Heart left ventricle (tissue), 13 donors: ENCODE data around the gene DBN1.

Source experiments
- CTCF ChIP-seq, 12 donors: fragments of 200-600 bp; sonication (generic) in 4 of 12; IDR thresholded peaks; one replicate each; pipeline versions ENCODE4 v1.5.0 to v1.8.0; 2018 to 2022; ENCODE audit warnings: antibody characterized with exemption in 12 of 12, mild to moderate bottlenecking in 5 of 12
- POLR2A ChIP-seq, 2 donors: fragments of 450-650 bp; IDR thresholded peaks; one replicate each; pipeline ENCODE4 v1.6.1; 2017; ENCODE audit warnings: antibody characterized with exemption in 2 of 2, mild to moderate bottlenecking in 2 of 2, moderate library complexity in 2 of 2
- donor health status: ischemic (EF 13 %, LVEDD 7.1; RV severe dilation, severe dysfunction).
- donor health status: DM: no; HTN: yes; CAD: no.
- donor health status: DM: no; HTN: no; CAD: no.
- donor health status: ischemic (EF 25% LVEDD 6.9; RV normal size, moderate dysfunction).
- donor health status: ischemic (EF 25% LVEDD 5.7; RV mildly dilated, moderate dysfunction).
- donor health status: ischemic (EF 35%, LVEDD 5.7; RV mildly dilated, moderate dysfunction).
- donor health status: nonischemic (EF 11% LVEDD 7.7; RV severe dilation, severe dysfunction).
- donor health status: DM: yes; HTN: yes; CAD: no.
- donor health status: PGD.
- donor health status: ischemic (EF 29% LVEDD 5.4; RV normal size, mild dysfunction).
- donor health status: nonischemic (EF 23%, LVEDD 6.1; RV moderate dilation, normal function).

DNA sequence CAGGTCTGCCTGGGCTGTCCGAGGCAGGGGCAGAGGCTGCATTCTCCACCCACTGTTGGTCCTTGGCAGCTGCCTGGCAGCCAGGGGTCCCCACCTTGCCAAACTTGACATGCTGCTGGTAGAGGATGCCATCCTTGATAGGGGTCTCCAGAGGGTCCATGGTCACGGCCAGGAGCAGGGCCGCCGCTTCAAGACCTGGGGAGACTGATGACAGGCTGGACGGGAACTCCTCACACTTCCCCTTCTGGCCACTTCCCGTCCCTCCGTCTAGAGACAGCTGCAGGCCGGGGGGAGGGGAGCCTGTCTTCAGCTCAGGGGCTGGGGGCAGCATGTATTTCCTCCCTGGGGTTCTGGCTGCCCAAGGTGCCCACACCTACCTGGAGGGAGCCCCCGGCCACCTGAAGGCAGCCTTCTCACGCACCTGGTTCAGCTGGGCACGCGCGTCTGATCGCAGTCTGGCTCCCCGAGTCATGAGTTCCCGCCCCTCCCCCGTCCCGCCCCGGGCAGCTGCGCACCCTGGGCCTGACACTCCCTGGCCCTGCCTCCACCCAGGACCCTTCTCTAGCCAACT, 36.0 kb upstream of the DBN1 start, which contains the start of gene DOK3:
- TF ChIP-seq CTCF (IDR thresholded peaks at IDR 0.05): no peak
- TF ChIP-seq POLR2A (IDR thresholded peaks at IDR 0.05): no peak
